ENCODE results near the gene DOP1B.

GRCh38 chr21:36171336-36171735 lies 14.7 kb downstream of the DOP1B start:
- no peak for TF ChIP-seq CTCF (IDR thresholded peaks at IDR 0.05)
- no peak for TF ChIP-seq POLR2A (IDR thresholded peaks at IDR 0.05)

All from Peyer's patch (tissue), 4 donors.